GM23338 (cell line): ENCODE measurements around the gene PCDHGA10. TPM values are rescaled to one million over a fixed set of nuclear protein-coding genes. Genes with fewer than 3 reads are reported as not detected.

Experiments
- ATAC-seq: fragments of 200-7000 bp; cut with Tn5 transposase; 3 replicates; pipeline ENCODE4 v1.9.1; 2020
- DNase-seq: peaks from one replicate; pipeline ENCODE4 v3.0.0-alpha.2; 2015; ENCODE audit warnings: low spot score
- H2AFZ ChIP-seq: fragments of 200-600 bp; sonication (generic); 2 replicates; pipeline ENCODE4 v1.8.0; 2016; ENCODE audit warnings: antibody characterized with exemption, mild to moderate bottlenecking, moderate library complexity
- H3F3A ChIP-seq: fragments of 200-600 bp; sonication (generic); replicated peaks from 2 replicates; pipeline ENCODE4 v1.8.0; 2017; ENCODE audit warnings: antibody characterized with exemption, mixed run types, low read depth
- H3K27ac ChIP-seq: fragments of 200-600 bp; sonication (generic); 2 replicates; pipeline ENCODE4 v1.6.1; 2016; ENCODE audit warnings: low read depth
- H3K27me3 ChIP-seq: fragments of 200-600 bp; sonication (generic); 2 replicates; pipeline ENCODE4 v1.8.0; 2016; ENCODE audit warnings: mild to moderate bottlenecking, mixed run types, moderate library complexity; ENCODE audit not compliant: insufficient read depth
- H3K36me3 ChIP-seq: fragments of 200-600 bp; sonication (generic); 2 replicates; pipeline ENCODE4 v1.8.0; 2016; ENCODE audit warnings: mild to moderate bottlenecking; ENCODE audit not compliant: insufficient read depth
- H3K4me1 ChIP-seq: fragments of 200-600 bp; sonication (generic); 2 replicates; pipeline ENCODE4 v1.8.0; 2016; ENCODE audit warnings: mild to moderate bottlenecking, moderate library complexity; ENCODE audit not compliant: insufficient read depth
- H3K4me2 ChIP-seq: fragments of 200-600 bp; sonication (generic); 2 replicates; pipeline ENCODE4 v1.7.1; 2017; ENCODE audit warnings: mixed run types
- H3K4me3 ChIP-seq: fragments of 200-600 bp; sonication (generic); 2 replicates; pipeline ENCODE4 v1.6.1; 2016; ENCODE audit warnings: mixed run types
- H3K79me2 ChIP-seq: fragments of 200-600 bp; sonication (generic); replicated peaks from 2 replicates; pipeline ENCODE4 v1.8.0; 2017; ENCODE audit warnings: mild to moderate bottlenecking; ENCODE audit not compliant: insufficient read depth
- H3K9me2 ChIP-seq: fragments of 200-600 bp; sonication (generic); 2 replicates; pipeline ENCODE4 v1.8.0; 2017; ENCODE audit not compliant: insufficient read depth
- H4K20me1 ChIP-seq: fragments of 200-600 bp; sonication (generic); replicated peaks from 2 replicates; pipeline ENCODE4 v1.8.0; 2017; ENCODE audit warnings: mild to moderate bottlenecking; ENCODE audit not compliant: insufficient read depth
- H3K27ac Mint-ChIP-seq: 2 replicates; pipeline ENCODE4 v1.8.0; 2020; ENCODE audit warnings: inconsistent platforms, mild to moderate bottlenecking, moderate library complexity, mixed read lengths
- H3K27me3 Mint-ChIP-seq: 3 replicates; pipeline ENCODE4 v1.8.0; 2022; ENCODE audit warnings: low read depth, mild to moderate bottlenecking, moderate library complexity, mixed read lengths, inconsistent platforms; ENCODE audit not compliant: insufficient read depth, poor library complexity
- H3K36me3 Mint-ChIP-seq: 3 replicates; pipeline ENCODE4 v1.8.0; 2021; ENCODE audit warnings: low read depth, mild to moderate bottlenecking, inconsistent platforms, moderate library complexity, mixed read lengths
- H3K4me1 Mint-ChIP-seq: 3 replicates; pipeline ENCODE4 v1.8.0; 2020; ENCODE audit warnings: mild to moderate bottlenecking, inconsistent platforms, mixed read lengths
- H3K4me3 Mint-ChIP-seq: 3 replicates; pipeline ENCODE4 v1.8.0; 2021; ENCODE audit warnings: moderate library complexity, mild to moderate bottlenecking, inconsistent platforms, mixed read lengths
- H3K9me3 Mint-ChIP-seq: 3 replicates; pipeline ENCODE4 v1.8.0; 2020; ENCODE audit warnings: moderate library complexity, mild to moderate bottlenecking, inconsistent platforms, mixed read lengths
- JUNB ChIP-seq: IDR thresholded peaks from one replicate; pipeline ENCODE4 v1.6.1; 2016; ENCODE audit warnings: antibody characterized with exemption; ENCODE audit not compliant: unreplicated experiment
- STAT1 ChIP-seq: IDR thresholded peaks from one replicate; pipeline ENCODE4 v1.6.1; 2016; ENCODE audit warnings: antibody characterized with exemption; ENCODE audit not compliant: unreplicated experiment
- ZNF331 ChIP-seq: fragments of 250-450 bp; sonication (Bioruptor Pico); IDR thresholded peaks from 2 replicates; pipeline ENCODE4 v1.5.0; 2020; ENCODE audit warnings: low read depth, mild to moderate bottlenecking, moderate library complexity
- polyA plus RNA-seq: library from polyadenylated mRNA; unstranded; fragments of >200 nt; fragmentation: Nextera tagmentation; extraction: Ambion mirVana; gene quantifications from 2 replicates; pipeline ENCODE4 v1.2.1, GENCODE V29; 2016
- total RNA-seq: library from RNA; depleted of rRNA; stranded (reverse); fragments of >200 nt; shearing (Covaris generic); gene quantifications from 2 replicates; pipeline ENCODE4 v1.2.3, GENCODE V29; 2014
- TF ChIP-seq, protein P1 (sequence below): fragments of 250-450 bp; sonication (Bioruptor Pico); IDR thresholded peaks from 2 replicates; pipeline ENCODE4 v1.5.0; 2020; ENCODE audit warnings: mild to moderate bottlenecking, moderate library complexity
- TF ChIP-seq, protein P2 (sequence below), 2 experiments: fragments of 200-600 bp in 1 of 2; sonication (generic) in 1 of 2; conservative IDR thresholded peaks; 2 replicates each; pipeline versions ENCODE4 v1.5.1 to v1.6.1; 2016 to 2017; ENCODE audit warnings: antibody characterized with exemption in 2 of 2, low read depth in 2 of 2, mild to moderate bottlenecking in 2 of 2, moderate library complexity in 1 of 2

PCDHGA10 gene
- total and polyA plus RNA-seq, 2 experiments from 2014 or later: 2.1 to 6.5 TPM

DNA sequence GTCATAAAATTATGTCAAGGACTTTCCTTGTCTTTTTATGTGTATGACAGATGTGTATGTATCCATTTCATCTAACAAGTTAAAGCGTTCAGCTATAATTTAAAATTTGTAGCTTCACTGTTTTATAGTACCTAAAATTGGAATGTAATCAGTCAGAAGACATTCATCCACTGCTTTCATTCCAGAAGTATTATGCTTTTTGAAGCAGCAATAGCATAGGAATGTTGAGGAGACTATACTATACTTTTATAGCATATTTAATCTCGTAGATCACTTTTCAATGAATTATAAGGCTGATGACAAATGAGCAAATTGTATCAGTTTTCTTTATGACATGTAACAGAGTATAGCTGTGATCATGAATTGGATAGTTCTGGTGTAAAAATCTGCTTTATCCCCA is 24.4 kb downstream of the PCDHGA10 start (continued):
- TF ChIP-seq ZNF331 (CRISPR knock-in tag) (no peak), JUNB (no peak), STAT1 (no peak)

DNA sequence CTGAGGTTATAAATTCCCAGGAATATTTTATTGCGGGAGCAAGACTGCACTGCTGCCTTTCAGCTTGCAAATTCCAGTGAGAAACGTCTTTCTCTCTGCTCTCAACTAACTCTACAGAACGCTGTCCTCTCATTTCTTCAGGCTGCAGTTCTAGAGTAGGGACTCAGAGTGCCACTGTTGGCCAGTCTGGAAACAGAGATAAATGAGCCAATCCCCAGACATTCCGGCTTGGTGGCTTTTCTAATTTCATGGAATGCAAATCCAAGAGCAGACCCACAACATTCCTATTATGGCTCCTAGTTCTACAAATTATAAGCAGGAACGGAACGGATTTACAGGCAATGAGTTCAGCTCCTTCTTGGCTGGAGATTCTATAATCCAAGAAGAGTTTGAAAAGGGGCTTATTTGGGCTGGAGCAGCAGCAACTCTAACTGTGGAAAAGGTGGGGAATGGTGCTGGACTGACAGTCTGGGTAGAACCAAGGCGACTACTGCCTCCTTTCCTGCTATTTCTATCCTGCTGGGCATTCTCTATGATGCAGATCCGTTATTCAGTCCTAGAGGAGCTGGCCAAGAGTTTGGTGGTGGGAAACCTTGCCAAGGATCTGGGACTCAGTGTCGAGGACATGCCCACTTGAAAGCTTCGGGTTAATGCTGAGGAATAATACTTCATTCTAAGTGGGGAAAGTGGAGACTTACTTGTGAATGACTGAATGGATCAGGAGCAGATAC is 26.8 kb downstream of the PCDHGA10 start:
- peaks cover 10% of the 10 kb centered on the region for H3K4me1 ChIP-seq
- Mint-ChIP-seq H3K4me3 (no peak overlapping the region), H3K27ac (no peak overlapping the region), H3K36me3 (peaks cover 14% of the 10 kb centered on the region), H3K9me3 (peaks cover 12% of the 10 kb centered on the region; the same call in 1 of the 3 replicates), H3K4me1 (peaks cover 9% of the 10 kb centered on the region), H3K27me3 (no peaks in the 10 kb centered on the region)
- H3K27ac ChIP-seq: no peak overlapping the region
- H4K20me1 ChIP-seq: no peaks in the 10 kb centered on the region; the same call in 1 of the 2 replicates
- no peak overlapping the region; the same call in 1 of the 2 replicates for H3K4me2 ChIP-seq
- DNase-seq (peak; percentile 29), ATAC-seq (peak; percentile 59)
- H3K79me2 ChIP-seq: no peaks in the 10 kb centered on the region
- no peaks in the 10 kb centered on the region for H3K9me2 ChIP-seq
- H3K36me3 ChIP-seq: no peaks in the 10 kb centered on the region
- no peaks in the 10 kb centered on the region for H3F3A ChIP-seq
- TF ChIP-seq, protein P1, sequence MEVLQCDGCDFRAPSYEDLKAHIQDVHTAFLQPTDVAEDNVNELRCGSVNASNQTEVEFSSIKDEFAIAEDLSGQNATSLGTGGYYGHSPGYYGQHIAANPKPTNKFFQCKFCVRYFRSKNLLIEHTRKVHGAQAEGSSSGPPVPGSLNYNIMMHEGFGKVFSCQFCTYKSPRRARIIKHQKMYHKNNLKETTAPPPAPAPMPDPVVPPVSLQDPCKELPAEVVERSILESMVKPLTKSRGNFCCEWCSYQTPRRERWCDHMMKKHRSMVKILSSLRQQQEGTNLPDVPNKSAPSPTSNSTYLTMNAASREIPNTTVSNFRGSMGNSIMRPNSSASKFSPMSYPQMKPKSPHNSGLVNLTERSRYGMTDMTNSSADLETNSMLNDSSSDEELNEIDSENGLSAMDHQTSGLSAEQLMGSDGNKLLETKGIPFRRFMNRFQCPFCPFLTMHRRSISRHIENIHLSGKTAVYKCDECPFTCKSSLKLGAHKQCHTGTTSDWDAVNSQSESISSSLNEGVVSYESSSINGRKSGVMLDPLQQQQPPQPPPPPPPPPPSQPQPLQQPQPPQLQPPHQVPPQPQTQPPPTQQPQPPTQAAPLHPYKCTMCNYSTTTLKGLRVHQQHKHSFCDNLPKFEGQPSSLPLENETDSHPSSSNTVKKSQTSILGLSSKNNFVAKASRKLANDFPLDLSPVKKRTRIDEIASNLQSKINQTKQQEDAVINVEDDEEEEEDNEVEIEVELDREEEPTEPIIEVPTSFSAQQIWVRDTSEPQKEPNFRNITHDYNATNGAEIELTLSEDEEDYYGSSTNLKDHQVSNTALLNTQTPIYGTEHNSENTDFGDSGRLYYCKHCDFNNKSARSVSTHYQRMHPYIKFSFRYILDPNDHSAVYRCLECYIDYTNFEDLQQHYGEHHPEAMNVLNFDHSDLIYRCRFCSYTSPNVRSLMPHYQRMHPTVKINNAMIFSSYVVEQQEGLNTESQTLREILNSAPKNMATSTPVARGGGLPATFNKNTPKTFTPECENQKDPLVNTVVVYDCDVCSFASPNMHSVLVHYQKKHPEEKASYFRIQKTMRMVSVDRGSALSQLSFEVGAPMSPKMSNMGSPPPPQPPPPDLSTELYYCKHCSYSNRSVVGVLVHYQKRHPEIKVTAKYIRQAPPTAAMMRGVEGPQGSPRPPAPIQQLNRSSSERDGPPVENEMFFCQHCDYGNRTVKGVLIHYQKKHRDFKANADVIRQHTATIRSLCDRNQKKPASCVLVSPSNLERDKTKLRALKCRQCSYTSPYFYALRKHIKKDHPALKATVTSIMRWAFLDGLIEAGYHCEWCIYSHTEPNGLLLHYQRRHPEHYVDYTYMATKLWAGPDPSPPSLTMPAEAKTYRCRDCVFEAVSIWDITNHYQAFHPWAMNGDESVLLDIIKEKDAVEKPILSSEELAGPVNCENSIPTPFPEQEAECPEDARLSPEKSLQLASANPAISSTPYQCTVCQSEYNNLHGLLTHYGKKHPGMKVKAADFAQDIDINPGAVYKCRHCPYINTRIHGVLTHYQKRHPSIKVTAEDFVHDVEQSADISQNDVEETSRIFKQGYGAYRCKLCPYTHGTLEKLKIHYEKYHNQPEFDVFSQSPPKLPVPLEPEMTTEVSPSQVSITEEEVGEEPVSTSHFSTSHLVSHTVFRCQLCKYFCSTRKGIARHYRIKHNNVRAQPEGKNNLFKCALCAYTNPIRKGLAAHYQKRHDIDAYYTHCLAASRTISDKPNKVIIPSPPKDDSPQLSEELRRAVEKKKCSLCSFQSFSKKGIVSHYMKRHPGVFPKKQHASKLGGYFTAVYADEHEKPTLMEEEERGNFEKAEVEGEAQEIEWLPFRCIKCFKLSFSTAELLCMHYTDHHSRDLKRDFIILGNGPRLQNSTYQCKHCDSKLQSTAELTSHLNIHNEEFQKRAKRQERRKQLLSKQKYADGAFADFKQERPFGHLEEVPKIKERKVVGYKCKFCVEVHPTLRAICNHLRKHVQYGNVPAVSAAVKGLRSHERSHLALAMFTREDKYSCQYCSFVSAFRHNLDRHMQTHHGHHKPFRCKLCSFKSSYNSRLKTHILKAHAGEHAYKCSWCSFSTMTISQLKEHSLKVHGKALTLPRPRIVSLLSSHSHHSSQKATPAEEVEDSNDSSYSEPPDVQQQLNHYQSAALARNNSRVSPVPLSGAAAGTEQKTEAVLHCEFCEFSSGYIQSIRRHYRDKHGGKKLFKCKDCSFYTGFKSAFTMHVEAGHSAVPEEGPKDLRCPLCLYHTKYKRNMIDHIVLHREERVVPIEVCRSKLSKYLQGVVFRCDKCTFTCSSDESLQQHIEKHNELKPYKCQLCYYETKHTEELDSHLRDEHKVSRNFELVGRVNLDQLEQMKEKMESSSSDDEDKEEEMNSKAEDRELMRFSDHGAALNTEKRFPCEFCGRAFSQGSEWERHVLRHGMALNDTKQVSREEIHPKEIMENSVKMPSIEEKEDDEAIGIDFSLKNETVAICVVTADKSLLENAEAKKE (CRISPR knock-in tag): no peak
- no peak for TF ChIP-seq STAT1
- TF ChIP-seq, protein P2, sequence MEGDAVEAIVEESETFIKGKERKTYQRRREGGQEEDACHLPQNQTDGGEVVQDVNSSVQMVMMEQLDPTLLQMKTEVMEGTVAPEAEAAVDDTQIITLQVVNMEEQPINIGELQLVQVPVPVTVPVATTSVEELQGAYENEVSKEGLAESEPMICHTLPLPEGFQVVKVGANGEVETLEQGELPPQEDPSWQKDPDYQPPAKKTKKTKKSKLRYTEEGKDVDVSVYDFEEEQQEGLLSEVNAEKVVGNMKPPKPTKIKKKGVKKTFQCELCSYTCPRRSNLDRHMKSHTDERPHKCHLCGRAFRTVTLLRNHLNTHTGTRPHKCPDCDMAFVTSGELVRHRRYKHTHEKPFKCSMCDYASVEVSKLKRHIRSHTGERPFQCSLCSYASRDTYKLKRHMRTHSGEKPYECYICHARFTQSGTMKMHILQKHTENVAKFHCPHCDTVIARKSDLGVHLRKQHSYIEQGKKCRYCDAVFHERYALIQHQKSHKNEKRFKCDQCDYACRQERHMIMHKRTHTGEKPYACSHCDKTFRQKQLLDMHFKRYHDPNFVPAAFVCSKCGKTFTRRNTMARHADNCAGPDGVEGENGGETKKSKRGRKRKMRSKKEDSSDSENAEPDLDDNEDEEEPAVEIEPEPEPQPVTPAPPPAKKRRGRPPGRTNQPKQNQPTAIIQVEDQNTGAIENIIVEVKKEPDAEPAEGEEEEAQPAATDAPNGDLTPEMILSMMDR (conservative IDR thresholded peaks at IDR 0.05; ENCODE audit: low read depth in 2 of 2): 0 out of 4 replicates have a peak, but pooled peaks of 1 of the 2 experiments have one; percentile 12
- no peak overlapping the region for H2AFZ ChIP-seq
- no peak overlapping the region for H3K4me3 ChIP-seq
- no peaks in the 10 kb centered on the region for H3K27me3 ChIP-seq
